NCI-H345 treated with DMSO at 0.1 percent for 48 hours (cell line): Measurements from ENCODE around the gene TTC7B.

Experiments used
- DNase-seq: peaks from one replicate; lab custom pipeline; 2025; ENCODE audit not compliant: unreplicated experiment; lab: John Stamatoyannopoulos, UW

The TTC7B gene

DNA sequence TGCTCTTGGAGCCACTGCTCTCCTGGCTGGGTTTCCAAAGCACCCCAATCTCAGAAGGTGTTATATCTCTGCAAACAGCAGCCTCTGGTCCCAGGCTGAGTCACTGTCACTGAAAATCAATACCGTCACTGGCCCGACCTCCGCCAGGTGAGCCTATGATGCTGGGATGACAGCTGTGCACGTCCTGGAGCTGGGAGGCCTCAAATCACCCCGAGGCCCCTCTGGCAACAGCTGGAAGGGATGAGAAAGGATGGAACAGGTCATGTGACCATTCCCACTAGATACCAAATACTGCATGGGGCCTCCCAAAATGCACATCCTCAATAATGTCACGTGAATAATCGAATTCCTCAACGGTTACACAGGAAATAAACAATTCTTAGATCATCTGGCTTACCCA lies 190.8 kb downstream of the TTC7B start:
- no peak for DNase-seq

DNA sequence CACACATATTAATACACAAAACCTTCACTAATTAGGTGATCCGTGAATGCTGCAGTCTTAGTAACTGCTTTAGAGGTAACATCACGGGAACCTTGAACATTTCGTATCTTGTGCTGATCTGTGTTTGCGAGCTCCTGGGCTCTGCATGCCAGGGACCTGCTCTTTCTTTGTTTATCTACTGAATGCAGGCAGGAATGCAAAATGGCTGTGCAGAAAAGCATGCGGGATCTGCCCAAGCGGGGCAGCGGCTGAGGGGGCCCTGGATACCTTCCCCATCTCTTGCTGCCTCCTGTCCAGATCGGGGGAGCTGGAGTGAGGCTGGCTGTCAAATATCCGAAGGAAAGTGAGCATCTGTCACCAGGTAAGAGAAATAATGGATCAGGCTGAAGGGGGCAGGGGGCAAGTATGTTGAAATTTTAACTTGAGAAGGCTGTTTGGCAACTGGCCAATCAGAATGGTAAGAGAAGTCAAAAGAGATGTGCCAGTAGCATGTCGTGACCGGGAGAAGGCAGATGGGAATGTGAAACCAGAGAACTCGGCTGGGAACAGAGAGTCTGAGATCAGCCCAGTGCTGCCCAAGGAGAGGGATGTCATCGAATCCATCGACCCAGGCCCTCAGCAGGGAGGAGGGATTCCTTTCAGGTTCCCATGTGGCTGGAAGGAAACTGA lies 191.4 kb downstream of the TTC7B start:
- DNase-seq, result peak; percentile 7

DNA sequence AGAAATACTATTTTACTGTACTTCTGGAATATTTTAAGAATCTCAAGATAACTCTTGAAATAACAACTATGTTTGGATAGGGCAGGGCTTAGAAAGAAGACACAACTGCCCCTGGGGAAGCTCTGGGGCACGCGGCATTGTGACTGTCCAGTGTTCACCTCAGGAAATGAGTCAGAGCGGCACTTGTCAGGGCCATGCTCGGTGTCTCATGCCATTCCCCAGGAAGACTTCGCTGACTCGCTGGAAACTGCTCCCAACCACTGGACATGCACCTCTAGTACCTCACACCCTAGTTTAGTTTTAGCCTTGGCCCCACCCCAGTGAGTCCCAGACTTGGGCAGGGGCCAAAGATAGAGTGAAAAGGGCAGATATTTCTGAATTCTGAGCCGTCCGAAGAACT lies 192.0 kb downstream of the TTC7B start:
- no peak for DNase-seq

DNA sequence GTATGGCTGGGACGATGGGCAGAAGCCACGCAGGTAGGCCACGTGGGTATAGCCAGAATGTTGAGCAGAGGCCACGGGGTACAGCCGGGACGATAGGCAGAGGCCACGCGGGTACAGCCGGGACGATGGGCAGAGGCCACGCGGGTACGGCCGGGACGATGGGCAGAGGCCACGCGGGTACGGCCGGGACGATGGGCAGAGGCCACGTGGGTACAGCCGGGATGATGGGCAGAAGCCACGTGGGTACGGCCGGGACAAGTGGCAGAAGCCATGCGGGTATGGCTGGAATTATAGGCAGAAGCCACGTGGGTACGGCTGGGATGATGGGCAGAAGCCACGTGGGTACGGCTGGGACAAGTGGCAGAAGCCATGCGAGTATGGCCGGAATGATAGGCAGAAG lies 195.0 kb downstream of the TTC7B start:
- no peak for DNase-seq

DNA sequence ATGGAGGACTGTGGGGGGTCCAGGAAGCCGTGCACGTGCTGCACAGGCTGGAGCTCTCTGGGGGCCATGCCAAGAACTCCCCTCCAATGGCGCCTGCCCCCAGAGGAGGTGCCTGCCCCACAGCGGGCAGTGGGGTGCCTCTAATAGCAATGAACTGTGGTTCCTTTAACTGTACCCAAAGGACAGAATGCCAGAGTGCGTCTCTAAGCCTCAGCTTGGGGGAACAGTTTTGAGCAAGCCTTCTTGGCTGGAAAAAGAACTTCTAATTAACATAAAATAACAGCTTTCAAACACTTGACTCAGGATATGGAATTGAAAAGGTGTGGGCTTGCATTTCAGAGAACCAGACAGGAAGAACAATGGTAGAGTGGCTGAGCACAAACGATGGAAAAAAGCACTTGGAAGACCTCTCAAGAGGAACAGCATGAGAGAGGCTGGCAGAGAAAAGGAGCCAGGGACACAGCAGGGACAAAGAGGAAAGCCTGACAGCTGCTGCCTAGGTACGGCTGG lies 195.6 kb downstream of the TTC7B start:
- DNase-seq, result peak; percentile 98

DNA sequence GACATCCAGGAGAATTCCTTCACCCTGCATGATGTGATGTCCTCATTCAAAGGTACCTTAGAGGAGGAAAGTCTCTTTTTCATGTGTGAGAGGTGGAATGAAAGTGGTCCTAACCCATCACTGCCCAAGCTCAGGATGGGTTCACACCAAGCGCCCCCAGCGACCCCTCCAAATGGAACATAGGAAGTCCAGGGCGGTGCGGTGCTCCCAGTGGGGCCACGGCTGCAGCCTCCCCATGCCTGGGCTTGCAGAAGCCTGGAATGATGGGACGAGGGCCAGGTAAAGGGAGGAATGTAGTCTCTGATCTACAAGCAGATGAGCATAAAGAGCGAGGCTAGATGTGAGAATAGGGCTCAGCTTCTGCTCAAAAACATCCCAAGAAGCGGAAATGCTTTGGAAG lies 196.3 kb downstream of the TTC7B start:
- no peak for DNase-seq

DNA sequence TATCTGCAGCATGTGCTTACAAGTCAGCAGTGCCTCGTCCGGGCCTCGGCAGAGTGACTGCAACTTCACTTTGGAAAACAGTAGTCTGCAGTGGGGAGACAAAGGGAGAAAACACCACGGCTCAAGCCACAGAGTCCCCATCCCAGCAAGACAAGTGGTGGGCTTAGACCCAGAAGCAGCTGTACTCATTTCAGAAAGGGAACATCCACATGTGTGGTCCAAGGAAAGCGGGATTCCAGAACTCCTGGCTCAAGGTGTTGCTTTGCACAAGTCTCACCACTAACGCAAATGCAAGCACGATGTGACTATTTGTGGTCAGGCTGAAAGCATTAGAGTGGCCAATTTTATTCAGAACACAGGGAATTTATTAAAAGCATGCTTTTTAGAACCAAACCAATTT lies 198.3 kb downstream of the TTC7B start:
- DNase-seq, result no peak

DNA sequence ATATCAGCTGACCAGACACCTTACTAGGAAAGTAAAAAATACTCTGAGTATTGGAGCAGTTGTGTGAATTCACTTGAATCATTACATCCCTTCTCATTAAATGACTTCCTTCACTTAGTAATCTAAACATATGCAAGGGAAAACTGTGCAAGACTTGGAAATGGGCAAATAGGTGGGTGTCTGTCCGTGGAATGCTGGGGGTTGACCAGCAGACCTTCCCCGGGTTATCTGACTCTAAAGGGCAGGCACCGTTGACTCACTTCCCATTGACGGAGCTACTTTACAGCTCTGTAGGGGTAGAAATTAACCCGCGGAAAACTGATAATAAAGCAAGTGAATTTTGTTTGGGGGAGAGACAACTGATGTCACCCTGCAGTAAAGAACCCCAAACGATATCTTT lies 199.3 kb downstream of the TTC7B start:
- no peak for DNase-seq

DNA sequence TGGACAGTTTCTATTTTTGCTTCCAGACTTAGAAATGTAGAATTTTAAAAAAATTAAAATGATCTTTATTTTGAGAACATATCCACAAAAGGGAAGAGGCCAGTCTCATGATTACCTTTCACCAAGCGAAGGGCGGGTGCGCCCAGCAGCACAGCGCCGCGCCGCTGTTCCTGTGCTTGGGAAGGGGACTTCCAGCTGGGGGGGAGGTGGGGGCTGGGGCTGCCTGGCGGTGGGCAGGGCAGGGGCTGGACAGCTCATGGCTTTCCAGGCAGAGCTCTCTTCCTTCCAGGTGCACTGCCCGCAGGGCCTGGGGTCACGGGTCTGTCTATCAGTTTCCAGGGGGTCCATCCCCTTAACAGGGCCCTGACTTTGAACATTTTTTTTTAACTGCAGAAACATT lies 199.9 kb downstream of the TTC7B start:
- no peak for DNase-seq

DNA sequence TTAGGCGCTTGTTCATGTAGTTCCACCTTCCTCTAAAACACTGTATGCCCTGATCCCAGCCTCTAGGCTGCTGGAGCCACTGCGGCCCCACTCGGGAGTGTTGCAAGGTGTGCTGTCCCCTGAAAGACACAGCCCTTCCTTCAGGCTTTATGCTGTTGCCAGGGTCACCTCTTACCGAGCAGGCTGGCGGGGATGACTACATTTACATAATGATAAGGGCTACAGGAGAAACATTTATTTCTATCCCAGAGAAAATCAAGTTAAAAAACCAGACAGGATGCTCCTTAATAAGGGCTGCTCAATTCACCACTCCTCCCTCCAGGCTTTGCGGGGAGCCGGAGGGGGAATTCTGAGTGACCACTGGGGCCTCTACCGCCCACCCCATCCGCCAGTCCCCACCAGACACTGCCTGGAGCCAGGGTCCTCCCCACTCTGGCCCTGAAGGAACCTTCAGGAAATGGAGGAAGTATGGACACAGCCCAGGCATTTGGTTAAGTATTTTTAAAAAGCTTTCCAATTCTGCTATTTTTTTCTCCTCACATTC lies 200.6 kb downstream of the TTC7B start:
- no peak for DNase-seq

DNA sequence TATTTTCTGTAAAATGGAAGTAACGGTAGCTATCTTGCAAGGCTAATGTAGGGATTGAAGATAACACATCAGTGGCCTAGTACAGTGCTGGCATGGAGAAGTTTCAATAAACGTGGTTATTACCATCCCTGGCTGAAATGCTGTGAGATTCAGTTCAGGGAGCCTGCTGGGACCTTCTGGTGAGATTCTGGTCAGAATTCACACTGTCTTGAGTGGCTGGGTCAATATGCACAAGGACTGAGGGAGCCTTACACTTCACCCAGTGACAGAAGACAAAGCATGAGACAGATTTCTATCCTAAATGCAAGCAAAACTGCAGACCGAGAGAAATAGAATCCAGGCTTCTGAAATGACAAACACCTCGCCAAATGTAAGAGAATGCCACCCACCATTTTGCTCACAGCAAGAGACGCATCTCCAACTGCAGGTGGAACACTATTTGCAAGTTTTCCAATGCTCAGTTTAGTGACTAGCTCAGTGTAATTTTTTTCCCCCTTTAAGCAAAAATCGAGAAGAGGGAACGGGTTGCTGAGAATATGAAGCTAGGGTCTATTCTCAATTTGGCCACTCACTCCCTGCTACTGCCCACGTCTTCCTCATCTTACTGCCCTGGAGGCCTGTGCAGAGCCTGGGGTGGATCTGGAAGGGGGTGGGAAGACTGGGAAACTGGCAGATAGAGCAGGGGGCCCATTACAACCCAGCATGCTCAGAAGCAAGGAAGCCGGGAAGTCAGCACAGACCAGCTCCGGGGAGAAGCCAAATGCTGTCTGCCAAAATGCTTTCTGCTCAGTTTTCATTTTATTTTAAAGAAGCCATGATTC lies 201.3 kb downstream of the TTC7B start:
- no peak for DNase-seq

DNA sequence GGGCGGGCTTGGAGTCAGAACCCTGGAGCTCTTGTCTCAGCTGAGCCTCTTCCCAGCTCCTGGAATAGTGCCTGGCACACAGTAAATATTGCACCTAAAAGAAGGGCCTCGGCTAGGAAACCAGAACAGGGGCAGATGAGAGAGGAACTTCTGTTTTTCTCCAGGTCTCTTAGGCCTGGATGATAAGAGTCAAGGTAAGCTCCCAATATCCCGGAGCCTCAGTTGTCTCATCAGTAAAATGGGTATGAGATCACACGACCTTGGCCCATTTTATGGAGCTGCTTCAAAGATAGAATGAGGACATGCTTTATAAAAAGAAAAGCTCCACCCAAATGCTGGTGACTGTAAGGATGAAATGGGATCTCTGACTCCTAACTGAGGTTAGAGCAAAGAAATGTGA lies 202.2 kb downstream of the TTC7B start:
- DNase-seq, result no peak

DNA sequence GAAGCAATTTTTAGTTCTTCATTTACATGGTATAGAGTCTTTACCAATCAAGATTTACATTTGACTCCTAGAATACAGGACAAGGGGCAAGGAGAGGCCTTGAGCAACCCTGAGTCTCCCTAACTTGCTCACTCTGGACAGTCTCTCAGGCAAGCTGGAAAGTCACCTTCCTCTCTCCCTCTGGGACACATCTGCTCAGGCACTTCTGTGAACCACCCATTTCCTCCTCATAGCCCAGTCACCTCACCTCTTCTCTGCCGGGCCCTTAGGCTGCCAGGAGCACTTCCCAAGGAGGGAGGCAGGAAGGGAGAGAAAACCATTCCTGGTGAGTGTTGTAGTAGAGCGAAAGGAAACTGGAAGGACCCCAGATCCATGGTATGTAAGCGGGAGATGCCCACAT lies 202.8 kb downstream of the TTC7B start:
- no peak for DNase-seq

DNA sequence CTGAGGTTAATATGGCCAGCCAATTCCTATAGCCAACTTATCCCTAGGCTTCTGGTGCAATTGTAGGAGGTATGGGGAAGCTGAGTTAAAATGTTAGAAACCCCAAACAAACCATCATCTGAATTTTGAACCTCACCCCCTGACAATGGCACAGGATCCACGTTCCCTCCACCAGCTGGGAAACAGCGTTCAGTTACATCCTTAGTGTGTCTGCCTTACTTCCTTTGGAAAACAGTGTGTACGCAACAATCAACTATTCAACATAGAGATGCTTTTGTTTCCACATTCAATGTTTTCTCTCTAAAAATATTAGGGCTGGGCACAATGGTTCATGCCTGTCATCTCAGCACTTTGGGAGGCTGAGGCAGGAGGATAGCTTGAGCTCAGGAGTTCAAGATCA lies 203.4 kb downstream of the TTC7B start:
- DNase-seq, result no peak

DNA sequence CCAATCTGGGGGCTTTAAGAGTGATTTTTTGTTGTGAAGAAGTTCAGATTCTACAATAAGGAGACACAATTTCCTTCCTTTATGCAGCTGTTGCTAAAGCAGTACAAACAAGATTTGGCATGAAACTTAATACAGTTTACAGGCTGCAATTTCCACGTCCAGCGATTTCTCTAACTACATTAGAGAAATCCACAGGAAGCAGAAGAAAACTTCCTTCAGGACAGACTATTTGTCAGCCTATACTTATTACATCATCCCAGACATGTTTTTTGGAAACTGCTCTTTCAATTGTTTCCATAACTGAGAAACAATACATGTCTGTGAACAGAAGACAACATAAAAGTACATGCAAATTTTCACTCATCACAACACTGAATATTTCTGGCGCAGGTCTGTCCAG lies 204.3 kb downstream of the TTC7B start:
- DNase-seq, result no peak

DNA sequence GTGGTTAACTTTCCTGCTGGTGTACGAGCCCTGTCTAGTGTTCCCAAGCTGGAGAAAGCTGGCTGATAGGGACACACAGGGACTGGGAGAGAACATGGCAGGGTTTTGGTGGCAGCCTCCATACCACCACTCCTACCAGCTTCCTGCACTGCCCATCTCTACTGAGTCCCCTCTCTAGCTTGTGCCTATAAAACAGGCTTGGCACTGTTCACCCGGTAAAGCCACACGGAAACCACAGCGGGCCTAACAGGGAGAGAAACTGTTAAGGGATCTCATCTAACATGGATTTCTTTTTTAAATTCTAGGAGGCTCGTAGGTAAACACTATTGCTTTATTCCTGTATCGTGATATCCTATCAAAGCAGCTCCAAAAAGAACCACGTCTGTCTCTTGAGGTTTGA lies 204.7 kb downstream of the TTC7B start:
- no peak for DNase-seq

DNA sequence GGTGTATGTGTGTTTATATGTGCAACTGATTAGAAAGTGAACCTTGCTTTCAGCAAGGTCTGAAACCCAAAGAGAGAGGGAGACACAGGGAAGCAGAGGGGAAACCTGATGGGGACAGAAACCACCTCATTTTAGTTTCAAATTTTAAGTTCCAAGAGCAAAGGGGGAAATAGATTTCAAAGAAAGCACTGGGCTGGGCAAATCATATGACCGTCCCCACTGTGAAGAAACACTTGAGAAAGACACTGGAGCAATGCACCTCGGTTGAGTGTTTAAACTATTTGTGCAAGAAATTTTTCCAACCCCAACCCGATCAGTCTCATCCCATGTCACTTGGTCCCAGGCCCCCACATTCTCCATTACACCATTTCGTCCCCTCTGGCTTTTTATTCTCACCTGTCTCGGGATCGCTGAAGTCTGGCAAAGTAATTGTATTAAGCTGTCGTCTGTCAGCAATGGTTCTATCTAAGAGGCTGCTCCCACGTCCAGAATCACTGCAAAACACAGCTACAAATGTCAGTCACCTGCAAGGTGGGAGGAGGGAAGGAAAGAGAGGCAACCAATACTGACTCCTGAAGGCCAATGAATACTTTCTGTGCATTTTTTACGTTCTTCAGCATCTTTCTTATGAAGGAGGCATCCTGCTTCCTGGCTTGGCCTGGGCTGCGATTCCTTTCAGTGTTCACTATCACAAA lies 205.7 kb downstream of the TTC7B start:
- no peak for DNase-seq

DNA sequence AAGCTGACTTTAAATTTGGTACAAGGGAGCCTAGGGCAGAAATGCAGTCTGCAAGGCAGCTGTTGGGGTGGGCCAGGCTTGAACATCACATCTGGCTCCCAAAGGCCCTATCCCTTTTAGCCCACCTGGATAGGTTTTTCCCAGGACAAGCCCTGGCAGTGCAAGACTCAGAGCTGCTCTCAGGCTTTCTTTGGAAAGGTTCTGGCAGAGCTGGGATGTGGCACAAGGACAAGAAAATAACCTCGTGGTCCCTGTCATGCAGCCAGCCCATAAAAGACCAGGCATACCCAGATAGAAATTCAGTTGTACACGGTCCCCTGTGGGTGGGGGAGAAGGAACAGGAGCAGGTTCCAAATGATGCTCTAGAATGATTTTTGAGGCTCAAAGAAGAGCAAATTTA lies 206.9 kb downstream of the TTC7B start:
- DNase-seq, result no peak

DNA sequence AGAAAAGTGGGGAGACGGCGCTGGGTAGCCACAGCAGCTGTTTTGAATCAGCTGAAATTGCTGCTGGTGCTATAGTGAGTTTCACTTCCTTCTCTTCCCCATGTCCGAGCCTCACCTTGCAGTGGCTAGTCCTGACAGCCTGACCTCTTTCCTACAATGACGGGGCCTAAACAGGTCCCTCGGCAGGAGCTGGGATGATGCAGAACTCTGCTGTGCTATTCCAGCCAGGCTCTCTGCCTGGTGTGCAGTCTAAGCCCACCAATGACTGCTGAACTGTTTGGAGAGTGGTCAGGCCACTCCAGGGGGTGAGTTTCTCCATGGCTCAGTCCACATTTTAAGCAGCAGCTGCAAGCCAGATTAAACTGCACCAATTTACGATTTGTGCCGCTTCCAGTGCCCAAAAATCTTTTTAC lies 207.3 kb downstream of the TTC7B start:
- no peak for DNase-seq

DNA sequence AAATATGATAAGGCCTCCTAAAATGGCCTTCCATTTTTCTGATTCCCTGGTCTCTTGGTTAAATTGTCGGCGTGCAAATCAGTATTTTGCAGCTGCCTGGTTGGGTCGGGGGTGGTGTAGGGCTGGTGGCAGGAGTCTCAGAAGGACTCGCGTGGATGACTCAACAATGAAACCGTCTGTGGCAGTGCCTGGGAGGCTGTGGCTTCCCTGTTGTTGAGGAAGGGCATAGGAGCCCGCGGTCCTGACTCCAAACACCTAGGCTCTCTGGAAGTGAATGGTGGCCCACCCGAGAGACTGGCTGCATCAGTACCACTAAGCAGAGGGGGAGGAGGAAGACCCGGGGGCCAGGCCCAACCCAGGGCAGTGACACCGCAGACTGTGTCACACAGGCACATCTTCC lies 207.9 kb downstream of the TTC7B start:
- no peak for DNase-seq

DNA sequence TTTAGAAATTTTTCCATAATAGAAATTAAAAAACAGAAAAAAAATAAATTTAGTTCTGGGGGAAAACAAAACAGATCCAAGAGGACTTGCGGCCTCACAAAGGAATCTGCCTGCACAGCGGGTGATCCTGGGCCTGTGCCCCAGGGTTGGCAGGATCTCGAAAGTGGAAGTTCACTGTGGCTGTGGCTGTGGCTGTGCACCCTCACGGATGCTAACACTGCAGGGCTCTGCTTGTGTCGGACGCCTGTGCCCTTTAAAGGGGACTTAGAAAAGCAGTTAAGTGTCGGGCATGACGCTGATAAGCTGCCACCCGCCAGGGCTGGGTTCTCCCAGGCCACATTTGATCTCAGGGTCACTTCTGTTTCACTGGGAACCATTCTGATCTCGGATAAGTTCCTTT lies 209.1 kb downstream of the TTC7B start:
- no peak for DNase-seq

DNA sequence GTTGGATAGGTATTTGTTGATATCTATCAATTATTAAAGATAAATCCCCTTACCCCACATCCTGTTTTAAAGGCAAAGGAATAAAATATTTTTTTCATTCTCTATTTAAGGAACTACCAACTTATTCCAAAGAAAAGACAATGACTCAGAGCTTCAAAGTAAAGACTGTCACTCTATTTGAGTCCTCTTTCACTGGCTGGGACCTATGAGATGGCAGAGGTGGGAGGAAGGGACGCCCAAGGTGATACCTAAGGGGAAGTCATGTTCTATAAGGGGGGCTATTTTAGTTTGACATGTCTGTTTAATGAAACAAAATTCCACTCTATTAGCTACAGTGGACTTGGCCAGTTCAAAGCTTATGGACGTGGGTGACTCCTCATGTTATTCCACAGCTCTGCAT lies 209.8 kb downstream of the TTC7B start:
- DNase-seq, result no peak
